HG02938 (cell line): Measurements from ENCODE around the gene ARL5A.

Experiments used
- ATAC-seq: cut with Tn5 transposase; IDR thresholded peaks from one replicate; pipeline ENCODE4 v1.9.1; 2021; ENCODE audit warnings: mild to moderate bottlenecking, moderate library complexity; ENCODE audit not compliant: unreplicated experiment

The ARL5A gene

GRCh38 chr2:151841047-151841424, 12.8 kb upstream of the ARL5A start:
- no peak for ATAC-seq

DNA sequence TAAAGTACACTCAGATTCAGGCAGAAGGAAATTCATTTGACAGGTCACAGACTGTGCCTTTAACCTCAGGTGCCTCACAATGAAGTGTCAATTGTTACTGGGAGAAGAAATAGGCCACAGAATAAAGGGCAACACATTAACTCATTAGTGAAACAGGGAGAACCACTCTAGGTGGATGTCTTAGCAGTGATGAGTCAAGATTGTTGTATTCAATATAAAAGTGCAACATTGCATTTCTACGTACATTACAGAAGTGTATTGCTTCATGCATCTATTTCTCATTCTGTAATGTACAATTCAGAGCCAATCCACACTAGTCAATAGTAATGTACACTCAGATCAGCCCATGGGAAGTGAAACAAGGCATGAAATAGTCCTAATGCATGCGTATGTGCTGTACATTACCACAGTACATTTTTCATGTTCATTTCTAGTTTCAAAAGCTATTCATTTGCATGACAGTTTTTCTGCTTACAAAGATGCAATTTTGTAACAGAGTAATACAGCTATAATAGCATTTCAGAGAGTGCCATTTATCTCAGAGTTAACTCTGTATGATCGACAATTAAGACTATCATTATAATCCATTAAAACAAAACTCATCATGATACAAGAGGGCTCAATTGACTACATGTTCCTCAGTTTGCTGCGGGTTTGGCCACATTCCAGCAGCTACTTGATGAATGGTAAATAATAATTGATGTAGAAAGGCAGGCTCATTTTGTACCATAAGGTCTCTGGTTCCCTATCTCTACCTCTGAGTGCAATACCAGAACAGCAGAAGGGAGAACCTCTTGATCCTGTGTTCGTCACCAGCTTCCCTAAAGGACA, 12.2 kb upstream of the ARL5A start:
- peak; percentile 99 for ATAC-seq

GRCh38 chr2:151837926-151838325, 9.7 kb upstream of the ARL5A start:
- ATAC-seq, result no peak

GRCh38 chr2:151833984-151834383, 5.8 kb upstream of the ARL5A start:
- peak; percentile 87 for ATAC-seq

- no peak for ATAC-seq
These were observed 2.7 kb upstream of the ARL5A start for GRCh38 chr2:151830961-151831360.

DNA sequence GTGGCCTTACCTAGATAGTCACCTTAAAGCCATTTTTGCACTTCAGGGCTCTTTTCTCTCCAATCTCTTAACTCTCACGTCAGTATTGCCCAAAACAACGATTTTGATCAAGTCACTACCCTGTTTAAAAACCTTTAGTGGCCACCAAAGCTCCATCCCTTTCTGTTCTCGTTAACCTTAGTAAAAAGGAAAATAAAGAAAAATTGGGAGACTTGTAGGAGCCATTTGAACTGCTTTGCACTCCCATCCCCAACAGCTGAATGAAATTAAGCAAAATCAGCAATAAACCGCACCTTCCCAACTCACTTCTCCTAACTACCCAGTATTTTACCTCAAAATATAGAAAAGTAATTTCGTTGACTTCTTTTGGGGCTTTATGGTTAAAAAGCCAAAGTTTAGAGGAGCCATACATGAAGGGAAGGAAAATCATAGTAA, 686 bp upstream of the ARL5A start:
- no peak for ATAC-seq

- ATAC-seq, result peak; percentile 30
These were observed 568 bp downstream of the ARL5A start for GRCh38 chr2:151827564-151828142.

- no peak for ATAC-seq
These were observed 1.5 kb downstream of the ARL5A start for GRCh38 chr2:151826737-151827157.

DNA sequence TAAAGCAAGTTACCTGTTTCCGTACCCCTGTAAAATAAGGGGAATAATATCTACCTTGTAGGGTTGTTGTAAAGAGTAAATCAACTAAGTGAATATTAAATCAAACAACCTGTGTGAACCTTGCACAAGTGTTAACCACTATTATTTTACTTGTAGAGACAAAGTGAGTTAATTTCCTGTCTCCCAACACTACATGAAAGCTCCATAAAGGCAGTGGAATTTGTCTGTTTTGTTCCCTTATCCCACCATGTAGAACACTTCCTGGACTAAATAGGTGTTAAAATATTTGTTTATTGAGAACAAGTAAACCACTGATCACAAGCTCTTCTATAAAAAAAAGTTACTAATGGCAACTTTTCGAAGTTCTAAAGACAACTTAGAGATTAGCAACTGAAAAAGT, 3.3 kb downstream of the ARL5A start:
- ATAC-seq, result no peak

GRCh38 chr2:151823651-151824050, 4.6 kb downstream of the ARL5A start:
- no peak for ATAC-seq

DNA sequence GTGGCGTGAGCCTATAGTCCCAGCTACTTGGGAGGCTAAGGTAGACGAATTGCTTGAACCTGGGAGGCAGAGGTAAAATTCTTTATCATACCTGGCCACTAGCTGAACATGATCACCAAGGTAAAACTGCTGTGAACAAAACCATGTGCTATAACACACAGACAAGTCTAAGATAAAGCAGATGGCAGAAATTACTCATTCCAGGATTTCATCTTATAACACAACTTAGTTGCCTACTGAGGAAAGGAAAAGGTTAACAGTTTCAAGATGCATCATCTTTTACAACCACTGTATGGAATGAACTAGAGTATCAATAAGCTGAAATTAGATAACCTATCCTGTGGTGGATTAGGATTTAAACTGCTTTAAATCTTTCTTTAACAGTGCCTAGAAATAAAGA, 8.3 kb downstream of the ARL5A start:
- peak; percentile 80 for ATAC-seq

DNA sequence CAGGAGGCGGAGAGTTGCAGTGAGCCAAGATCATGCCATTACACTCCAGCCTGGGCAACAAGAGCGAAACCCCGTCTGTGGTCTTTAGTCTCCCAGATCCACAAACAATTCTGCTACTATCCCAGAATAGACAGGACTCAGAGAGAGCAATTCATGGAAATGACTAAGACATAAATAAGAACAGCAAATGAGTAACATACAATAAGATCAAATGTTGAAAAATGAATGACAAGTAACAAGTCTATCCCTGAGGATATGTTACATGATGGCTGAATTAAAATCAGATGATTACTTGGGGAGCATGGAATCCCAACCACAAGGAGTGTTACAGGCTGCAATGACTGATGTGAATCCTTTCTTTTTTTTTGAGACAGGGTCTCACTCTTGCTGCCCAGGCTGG, 10.3 kb downstream of the ARL5A start:
- ATAC-seq, result no peak

- no peak for ATAC-seq
These were observed 11.4 kb downstream of the ARL5A start for GRCh38 chr2:151816843-151817242.

DNA sequence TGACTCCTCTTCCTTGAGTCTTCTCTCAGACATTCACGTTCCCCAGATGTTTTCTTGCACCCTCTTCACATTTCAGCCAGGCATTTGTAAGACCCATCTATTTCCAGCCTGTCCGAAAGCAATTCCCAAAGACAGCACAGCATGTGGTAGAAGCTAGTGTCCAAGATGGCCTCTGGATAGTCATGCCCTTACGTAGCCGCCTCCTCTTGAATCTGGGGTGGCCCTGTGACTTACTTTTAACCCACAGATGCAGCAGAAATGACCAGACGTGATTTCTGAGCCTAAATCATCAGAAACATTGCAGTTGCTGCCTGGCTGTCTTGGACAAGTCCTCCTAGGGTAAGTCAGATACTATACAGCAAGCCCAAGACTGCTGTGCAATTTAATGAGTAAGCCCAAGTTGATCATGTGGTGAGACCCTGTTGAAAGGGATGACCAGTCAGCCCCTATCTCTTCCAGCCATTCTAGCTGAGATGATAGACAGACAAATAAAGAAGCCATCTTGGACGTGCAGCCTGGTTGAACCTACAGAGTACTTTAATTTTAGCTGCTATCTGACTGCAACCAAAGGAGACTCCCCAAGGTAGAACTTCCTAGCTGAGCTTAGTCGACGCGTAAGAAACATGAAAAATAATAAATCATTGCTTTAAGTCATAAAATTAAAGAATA, 12.3 kb downstream of the ARL5A start:
- no peak for ATAC-seq

DNA sequence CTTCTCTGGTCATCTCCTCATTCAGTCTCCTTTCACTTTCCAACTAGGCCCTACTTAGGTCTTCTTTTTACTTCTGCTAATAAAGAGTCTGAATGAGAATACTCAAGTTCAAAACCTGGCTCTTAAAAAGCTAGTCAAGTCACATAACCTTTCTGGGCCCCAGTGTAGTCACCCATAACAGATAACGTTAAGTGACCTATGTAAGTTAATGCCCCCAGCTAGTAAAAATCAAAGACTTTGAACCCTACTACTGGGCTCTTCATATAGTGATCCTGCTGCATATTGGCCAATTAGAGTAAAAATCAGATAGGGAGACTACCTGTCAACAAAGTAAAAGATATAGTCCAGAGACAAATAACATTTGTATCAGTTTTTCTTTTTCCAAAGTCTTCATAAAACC, 17.7 kb downstream of the ARL5A start:
- ATAC-seq, result no peak

DNA sequence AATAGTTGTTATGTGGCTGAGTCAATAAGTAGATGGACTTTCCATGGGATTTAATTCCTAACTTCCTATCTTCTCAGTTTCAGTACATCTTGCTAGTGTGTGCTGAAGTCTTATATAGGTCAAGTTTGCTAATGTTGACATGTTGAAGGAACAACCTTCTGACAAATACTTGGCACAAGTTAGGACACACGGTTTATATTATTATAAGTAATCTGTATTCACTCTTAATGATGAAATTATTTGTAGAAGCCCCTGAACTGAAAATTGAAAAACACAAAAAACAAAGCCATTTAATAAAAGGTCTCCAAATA, 19.2 kb downstream of the ARL5A start:
- ATAC-seq, result no peak

DNA sequence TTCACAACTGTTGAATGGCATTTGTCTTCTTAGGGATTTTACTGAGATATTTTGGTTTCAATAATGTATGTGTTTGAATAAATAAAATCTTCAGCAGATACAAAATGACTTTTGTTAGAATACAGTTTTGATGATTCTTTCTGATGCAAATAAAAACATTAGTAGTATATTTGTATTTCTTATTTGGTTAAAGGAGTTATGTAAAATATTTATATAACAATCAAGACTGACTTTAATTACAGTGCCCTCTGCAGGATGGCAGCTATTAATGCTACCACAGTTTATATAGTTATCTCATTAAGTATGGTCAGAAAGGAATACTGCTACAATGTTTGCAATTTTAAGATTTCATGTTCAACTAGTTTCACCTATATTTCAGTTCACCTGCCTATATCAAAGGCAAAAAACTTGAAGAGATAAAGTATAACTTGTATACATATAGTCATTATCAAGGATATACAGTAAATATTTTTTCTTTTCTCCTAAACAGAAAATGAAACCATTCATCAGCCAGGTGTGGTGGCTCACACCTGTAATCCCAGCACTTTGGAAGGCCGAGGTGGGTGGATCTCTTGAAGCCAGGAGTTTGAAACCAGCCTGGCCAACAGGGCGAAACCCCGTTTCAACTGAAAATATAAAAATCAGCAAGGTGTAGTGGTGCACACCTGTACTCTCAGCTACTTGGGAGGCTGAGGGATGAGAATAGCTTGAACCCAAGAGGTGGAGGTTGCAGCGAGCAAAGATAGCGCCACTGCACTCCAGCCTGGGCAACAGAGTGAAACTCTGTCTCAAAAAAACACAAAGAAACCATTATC, 19.8 kb downstream of the ARL5A start:
- no peak for ATAC-seq

DNA sequence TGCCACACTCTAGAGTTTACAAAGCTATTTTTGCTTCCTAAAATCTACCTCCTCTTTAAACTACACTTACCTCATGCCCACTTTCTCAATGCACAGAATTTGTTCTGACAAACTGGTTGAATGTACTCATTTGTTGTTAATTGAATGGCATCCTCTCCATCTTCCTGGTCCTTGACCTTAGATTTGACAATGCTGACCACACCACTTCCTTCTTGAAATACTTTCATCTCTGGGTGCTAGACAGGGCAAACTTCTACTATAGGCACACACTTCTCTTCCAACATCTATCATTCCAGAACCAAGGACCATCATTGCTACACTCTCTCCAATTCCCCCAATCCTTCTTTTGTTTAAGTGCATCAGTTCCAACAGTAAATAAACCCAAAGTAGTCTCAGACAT, 22.3 kb downstream of the ARL5A start:
- no peak for ATAC-seq

GRCh38 chr2:151805343-151805742, 22.9 kb downstream of the ARL5A start:
- no peak for ATAC-seq

DNA sequence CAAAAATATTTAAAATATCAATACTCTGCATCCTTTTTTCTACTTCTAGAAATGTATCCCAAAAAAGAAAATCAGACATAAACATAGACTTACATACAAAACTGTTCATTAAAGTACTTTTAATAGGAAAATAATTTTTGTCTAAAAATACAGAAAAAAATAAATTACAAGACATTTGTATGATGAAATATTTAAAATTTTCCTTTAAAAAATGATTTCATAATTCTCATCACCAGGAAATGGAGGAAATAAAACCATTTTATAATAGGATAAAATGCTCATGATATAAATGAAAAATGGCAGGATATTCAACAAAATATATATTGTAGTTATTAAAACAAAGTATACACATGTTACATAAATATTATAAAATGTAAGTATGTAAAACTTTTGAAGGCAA, 24.4 kb downstream of the ARL5A start:
- no peak for ATAC-seq

DNA sequence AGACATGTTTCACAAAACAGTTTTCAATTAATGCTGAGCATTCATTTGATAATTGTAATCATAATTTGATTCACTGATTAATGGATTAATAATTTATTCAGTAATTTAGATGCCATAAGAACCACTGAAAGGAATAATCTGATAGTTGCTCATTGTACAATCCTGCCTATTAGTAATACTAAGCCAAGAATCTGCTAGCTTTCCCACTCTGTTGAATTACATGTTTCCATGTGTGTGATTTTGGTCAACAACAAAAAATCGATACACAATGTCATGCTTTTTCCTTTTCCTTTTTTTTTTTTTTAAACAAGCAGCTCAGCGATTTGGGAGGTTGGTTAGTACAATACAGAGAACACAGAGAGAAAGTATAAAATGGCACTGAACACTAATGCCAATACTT, 25.9 kb downstream of the ARL5A start:
- no peak for ATAC-seq
